Karpas-422 (cell line): Measurements from ENCODE around the gene MAGOH. TPM values are rescaled to one million over a fixed set of nuclear protein-coding genes. Genes with fewer than 3 reads are reported as not detected.
"Not testable (repeated sequence)": the region's sequence is repeated elsewhere in the genome, so short reads cannot be mapped to it uniquely, and the experiment has no call there.

Experiments
- DNase-seq: peaks from one replicate; pipeline ENCODE4 v3.0.0-alpha.2; 2015
- H2AFZ ChIP-seq: fragments of 200-600 bp; sonication (generic); 2 replicates; pipeline ENCODE4 v1.6.1; 2014; ENCODE audit warnings: antibody characterized with exemption, low read length, mixed read lengths
- H3K27ac ChIP-seq: fragments of 200-600 bp; sonication (generic); 2 replicates; pipeline ENCODE4 v1.5.1; 2014; ENCODE audit warnings: mild to moderate bottlenecking, low read length, moderate library complexity
- H3K27me3 ChIP-seq: fragments of 200-600 bp; sonication (generic); 2 replicates; pipeline ENCODE4 v1.6.1; 2014; ENCODE audit warnings: low read length, mixed read lengths
- H3K36me3 ChIP-seq: fragments of 200-600 bp; sonication (generic); 2 replicates; pipeline ENCODE4 v1.6.1; 2014; ENCODE audit warnings: low read length, mixed read lengths; ENCODE audit not compliant: insufficient read depth
- H3K4me1 ChIP-seq: fragments of 200-600 bp; sonication (generic); 2 replicates; pipeline ENCODE4 v1.6.1; 2014; ENCODE audit warnings: mild to moderate bottlenecking, low read length, mixed read lengths
- H3K4me2 ChIP-seq: fragments of 200-600 bp; sonication (generic); 2 replicates; pipeline ENCODE4 v1.6.1; 2014; ENCODE audit warnings: low read length, low read depth, mild to moderate bottlenecking; ENCODE audit not compliant: poor library complexity, severe bottlenecking
- H3K4me3 ChIP-seq: fragments of 200-600 bp; sonication (generic); 2 replicates; pipeline ENCODE4 v1.5.1; 2014; ENCODE audit warnings: mild to moderate bottlenecking, antibody characterized with exemption, low read length, mixed read lengths
- H3K79me2 ChIP-seq: fragments of 200-600 bp; sonication (generic); 2 replicates; pipeline ENCODE4 v1.6.1; 2014; ENCODE audit warnings: mild to moderate bottlenecking, low read length, mixed read lengths
- H3K9ac ChIP-seq: fragments of 200-600 bp; sonication (generic); 2 replicates; pipeline ENCODE4 v1.6.0; 2014; ENCODE audit warnings: low read length
- H3K9me2 ChIP-seq: fragments of 200-600 bp; sonication (generic), shearing (Covaris generic); replicated peaks from 2 replicates; pipeline ENCODE4 v1.6.0; 2014; ENCODE audit warnings: mild to moderate bottlenecking, low read length, moderate library complexity; ENCODE audit not compliant: insufficient read depth
- H3K9me3 ChIP-seq: fragments of 300-700, 200-600 bp; sonication (generic); 2 replicates; pipeline ENCODE4 v1.6.1; 2014; ENCODE audit warnings: low read length, mixed read lengths
- H4K20me1 ChIP-seq: fragments of 200-600 bp; sonication (generic); 2 replicates; pipeline ENCODE4 v1.6.1; 2014; ENCODE audit warnings: mild to moderate bottlenecking, antibody characterized with exemption, low read length, low read depth; ENCODE audit not compliant: insufficient read depth
- total RNA-seq: library from RNA; depleted of rRNA; stranded (reverse); fragments of >200 nt; shearing (Covaris generic); gene quantifications from 2 replicates; pipeline ENCODE4 v1.2.3, GENCODE V29; 2014; ENCODE audit warnings: low replicate concordance; rRNA removed

Gene MAGOH
- total RNA-seq, 1 experiment from 2014 or later = 67.1 TPM

GRCh38 chr1:53185955-53186297, 52.4 kb downstream of the MAGOH start:
- H3K9ac ChIP-seq, H2AFZ ChIP-seq, H3K27ac ChIP-seq, H3K9me3 ChIP-seq, H3K4me3 ChIP-seq, H3K4me1 ChIP-seq, H3K36me3 ChIP-seq, H3K79me2 ChIP-seq, DNase-seq, H4K20me1 ChIP-seq, H3K4me2 ChIP-seq, H3K27me3 ChIP-seq, H3K9me2 ChIP-seq: not testable (repeated sequence)

GRCh38 chr1:53183095-53183990, 55.0 kb downstream of the MAGOH start:
- H3K9ac ChIP-seq = no peak overlapping the region
- no peaks in the 10 kb centered on the region for H3K79me2 ChIP-seq
- H3K36me3 ChIP-seq = no peaks in the 10 kb centered on the region
- no peaks in the 10 kb centered on the region for H4K20me1 ChIP-seq
- H2AFZ ChIP-seq = no peak overlapping the region
- H3K9me2 ChIP-seq = no peaks in the 10 kb centered on the region
- no peaks in the 10 kb centered on the region for H3K27me3 ChIP-seq
- H3K9me3 ChIP-seq = no peaks in the 10 kb centered on the region
- H3K4me1 ChIP-seq = peaks cover 9% of the 10 kb centered on the region
- DNase-seq = no peak
- no peak overlapping the region for H3K4me2 ChIP-seq
- no peak overlapping the region for H3K4me3 ChIP-seq
- no peak overlapping the region for H3K27ac ChIP-seq

GRCh38 chr1:53182716-53183094, 55.6 kb downstream of the MAGOH start:
- no peak for DNase-seq
- no peaks in the 10 kb centered on the region for H3K79me2 ChIP-seq
- peaks cover 9% of the 10 kb centered on the region for H3K4me1 ChIP-seq
- H3K27ac ChIP-seq = no peak overlapping the region
- H3K27me3 ChIP-seq = no peaks in the 10 kb centered on the region
- H4K20me1 ChIP-seq = no peaks in the 10 kb centered on the region
- no peak overlapping the region for H2AFZ ChIP-seq
- H3K36me3 ChIP-seq = no peaks in the 10 kb centered on the region
- no peak overlapping the region for H3K4me3 ChIP-seq
- no peaks in the 10 kb centered on the region for H3K9me3 ChIP-seq
- H3K9ac ChIP-seq = no peak overlapping the region
- no peaks in the 10 kb centered on the region for H3K9me2 ChIP-seq
- H3K4me2 ChIP-seq = no peak overlapping the region

- H2AFZ ChIP-seq = no peak overlapping the region
- H3K9ac ChIP-seq = no peak overlapping the region
- no peak overlapping the region for H3K4me3 ChIP-seq
- no peaks in the 10 kb centered on the region for H4K20me1 ChIP-seq
- H3K27me3 ChIP-seq = no peaks in the 10 kb centered on the region
- H3K4me1 ChIP-seq = peaks cover 9% of the 10 kb centered on the region
- no peak overlapping the region for H3K4me2 ChIP-seq
- H3K27ac ChIP-seq = no peak overlapping the region
- H3K9me2 ChIP-seq = no peaks in the 10 kb centered on the region
- no peaks in the 10 kb centered on the region for H3K9me3 ChIP-seq
- DNase-seq = peak; percentile 93
- no peaks in the 10 kb centered on the region for H3K36me3 ChIP-seq
- H3K79me2 ChIP-seq = no peaks in the 10 kb centered on the region
These were observed 56.2 kb downstream of the MAGOH start for GRCh38 chr1:53182111-53182593.

GRCh38 chr1:53180951-53181350, 57.4 kb downstream of the MAGOH start:
- no peaks in the 10 kb centered on the region for H3K9me3 ChIP-seq
- H3K9ac ChIP-seq = no peak overlapping the region
- H3K27me3 ChIP-seq = no peaks in the 10 kb centered on the region
- no peak overlapping the region for H2AFZ ChIP-seq
- H3K27ac ChIP-seq = no peak overlapping the region
- no peaks in the 10 kb centered on the region for H3K79me2 ChIP-seq
- H3K4me1 ChIP-seq = peaks cover 9% of the 10 kb centered on the region
- no peaks in the 10 kb centered on the region for H3K36me3 ChIP-seq
- no peak overlapping the region for H3K4me3 ChIP-seq
- no peaks in the 10 kb centered on the region for H3K9me2 ChIP-seq
- DNase-seq = no peak
- no peaks in the 10 kb centered on the region for H4K20me1 ChIP-seq
- no peak overlapping the region for H3K4me2 ChIP-seq

GRCh38 chr1:53180226-53180625, 58.1 kb downstream of the MAGOH start:
- peaks cover 9% of the 10 kb centered on the region for H3K4me1 ChIP-seq
- no peak overlapping the region for H3K27ac ChIP-seq
- H4K20me1 ChIP-seq = no peaks in the 10 kb centered on the region
- H3K36me3 ChIP-seq = no peaks in the 10 kb centered on the region
- no peak overlapping the region for H3K4me3 ChIP-seq
- no peaks in the 10 kb centered on the region for H3K27me3 ChIP-seq
- H3K9me2 ChIP-seq = no peaks in the 10 kb centered on the region
- H3K9ac ChIP-seq = no peak overlapping the region
- no peak for DNase-seq
- H3K9me3 ChIP-seq = no peaks in the 10 kb centered on the region
- no peak overlapping the region for H2AFZ ChIP-seq
- no peaks in the 10 kb centered on the region for H3K79me2 ChIP-seq
- H3K4me2 ChIP-seq = no peak overlapping the region

Other genes starting within 250 kb of the MAGOH start
- not detected in 2 replicates for gene PODN, start 176.3 kb downstream of the MAGOH start, total RNA-seq
- not detected in 2 replicates for gene SLC1A7, start 95.9 kb downstream of the MAGOH start, total RNA-seq
- 32.3 and 37.3 TPM in 2 replicates for gene CPT2, start 41.7 kb downstream of the MAGOH start, total RNA-seq
- 64.2 and 72.7 TPM in 2 replicates for gene CZIB, start 17.9 kb downstream of the MAGOH start, total RNA-seq
- gene LRP8, start 89.6 kb upstream of the MAGOH start, total RNA-seq = 26.7 and 35.4 TPM in 2 replicates
- gene DMRTB1, start 220.9 kb upstream of the MAGOH start, total RNA-seq = not detected in 2 replicates